ENCODE measurements around the gene SMARCAL1. TPM values are rescaled to one million over a fixed set of nuclear protein-coding genes. Genes with fewer than 3 reads are reported as not detected.
A peak's percentile ranks its signal among the peaks of the same experiment; 100 is the strongest.

The SMARCAL1 gene
- total RNA-seq, 1 donor = 21.7 TPM

GRCh38 chr2:216371721-216372702, 40.3 kb upstream of the SMARCAL1 start, which contains the start of gene MARCHF4:
Gene MARCHF4 (minus strand): TSS chr2:216372483. CDS start chr2:216370260, 2,223 bp downstream.
- Histone ChIP-seq H3K9me3 (ENCODE audit: low read depth, low read length) (no peaks in the 10 kb centered on the region), H4K20me1 (ENCODE audit: insufficient read depth, low read length) (no peaks in the 10 kb centered on the region), H3K4me1 (ENCODE audit: insufficient read depth, low read length) (peaks cover 25% of the 10 kb centered on the region), H3K4me3 (ENCODE audit: insufficient read depth, low read length) (peak within 1 kb of the TSS; percentile 76), H3K27ac (ENCODE audit: low read depth, low read length) (peak within 1 kb of the TSS; percentile 91), H3K79me2 (ENCODE audit: insufficient read depth, low read length) (peaks cover 9% of the 10 kb centered on the region), H3K36me3 (ENCODE audit: insufficient read depth, low read length) (no peaks in the 10 kb centered on the region), H3K27me3 (ENCODE audit: insufficient read depth, low read length) (no peaks in the 10 kb centered on the region), H3K4me2 (ENCODE audit: insufficient read depth, low read length) (peak within 1 kb of the TSS; percentile 91), H2AFZ (ENCODE audit: low read length) (peak within 1 kb of the TSS; percentile 68)
- peak; percentile 95 for DNase-seq (ENCODE audit: insufficient read length, low spot score, missing footprints)
- TF ChIP-seq CTCF (IDR thresholded peaks at IDR 0.05; ENCODE audit: extremely low read depth, low read depth, low read length) = no peak

GRCh38 chr2:216372761-216373291, 39.5 kb upstream of the SMARCAL1 start:
- Histone ChIP-seq H3K27me3 (ENCODE audit: insufficient read depth, low read length) (no peaks in the 10 kb centered on the region), H3K36me3 (ENCODE audit: insufficient read depth, low read length) (no peaks in the 10 kb centered on the region), H3K4me2 (ENCODE audit: insufficient read depth, low read length) (peak overlapping the region; percentile 91), H3K4me3 (ENCODE audit: insufficient read depth, low read length) (peak overlapping the region; percentile 76), H3K4me1 (ENCODE audit: insufficient read depth, low read length) (peaks cover 25% of the 10 kb centered on the region), H3K27ac (ENCODE audit: low read depth, low read length) (peak overlapping the region; percentile 91), H3K79me2 (ENCODE audit: insufficient read depth, low read length) (peaks cover 9% of the 10 kb centered on the region), H3K9me3 (ENCODE audit: low read depth, low read length) (no peaks in the 10 kb centered on the region), H2AFZ (ENCODE audit: low read length) (no peak overlapping the region), H4K20me1 (ENCODE audit: insufficient read depth, low read length) (no peaks in the 10 kb centered on the region)
- no peak for TF ChIP-seq CTCF (IDR thresholded peaks at IDR 0.05; ENCODE audit: extremely low read depth, low read depth, low read length)
- peak; percentile 95 for DNase-seq (ENCODE audit: insufficient read length, low spot score, missing footprints)

GRCh38 chr2:216373896-216374295, 38.4 kb upstream of the SMARCAL1 start:
- Histone ChIP-seq H3K9me3 (ENCODE audit: low read depth, low read length) (no peaks in the 10 kb centered on the region), H4K20me1 (ENCODE audit: insufficient read depth, low read length) (no peaks in the 10 kb centered on the region), H3K4me3 (ENCODE audit: insufficient read depth, low read length) (no peak overlapping the region), H3K27me3 (ENCODE audit: insufficient read depth, low read length) (no peaks in the 10 kb centered on the region), H3K79me2 (ENCODE audit: insufficient read depth, low read length) (peaks cover 9% of the 10 kb centered on the region), H3K36me3 (ENCODE audit: insufficient read depth, low read length) (no peaks in the 10 kb centered on the region), H2AFZ (ENCODE audit: low read length) (no peak overlapping the region), H3K4me2 (ENCODE audit: insufficient read depth, low read length) (peak overlapping the region; percentile 28), H3K4me1 (ENCODE audit: insufficient read depth, low read length) (peaks cover 25% of the 10 kb centered on the region), H3K27ac (ENCODE audit: low read depth, low read length) (peak overlapping the region; percentile 37)
- no peak for TF ChIP-seq CTCF (IDR thresholded peaks at IDR 0.05; ENCODE audit: extremely low read depth, low read depth, low read length)
- DNase-seq (ENCODE audit: insufficient read length, low spot score, missing footprints) = no peak

- no peak for TF ChIP-seq CTCF (IDR thresholded peaks at IDR 0.05; ENCODE audit: extremely low read depth, low read depth, low read length)
- H3K4me2 ChIP-seq (ENCODE audit: insufficient read depth, low read length) = no peak overlapping the region
- H3K27me3 ChIP-seq (ENCODE audit: insufficient read depth, low read length) = no peaks in the 10 kb centered on the region
- DNase-seq (ENCODE audit: insufficient read length, low spot score, missing footprints) = no peak
- H3K4me3 ChIP-seq (ENCODE audit: insufficient read depth, low read length) = no peak overlapping the region
- peaks cover 7% of the 10 kb centered on the region for H3K79me2 ChIP-seq (ENCODE audit: insufficient read depth, low read length)
- H3K4me1 ChIP-seq (ENCODE audit: insufficient read depth, low read length) = peaks cover 25% of the 10 kb centered on the region
- H4K20me1 ChIP-seq (ENCODE audit: insufficient read depth, low read length) = no peaks in the 10 kb centered on the region
- H3K36me3 ChIP-seq (ENCODE audit: insufficient read depth, low read length) = no peaks in the 10 kb centered on the region
- no peak overlapping the region for H3K27ac ChIP-seq (ENCODE audit: low read depth, low read length)
- no peak overlapping the region for H2AFZ ChIP-seq (ENCODE audit: low read length)
- no peaks in the 10 kb centered on the region for H3K9me3 ChIP-seq (ENCODE audit: low read depth, low read length)
Observed at GRCh38 chr2:216375286-216375685, 37.0 kb upstream of the SMARCAL1 start.
